ENCODE data around the gene ANO1.

DNA sequence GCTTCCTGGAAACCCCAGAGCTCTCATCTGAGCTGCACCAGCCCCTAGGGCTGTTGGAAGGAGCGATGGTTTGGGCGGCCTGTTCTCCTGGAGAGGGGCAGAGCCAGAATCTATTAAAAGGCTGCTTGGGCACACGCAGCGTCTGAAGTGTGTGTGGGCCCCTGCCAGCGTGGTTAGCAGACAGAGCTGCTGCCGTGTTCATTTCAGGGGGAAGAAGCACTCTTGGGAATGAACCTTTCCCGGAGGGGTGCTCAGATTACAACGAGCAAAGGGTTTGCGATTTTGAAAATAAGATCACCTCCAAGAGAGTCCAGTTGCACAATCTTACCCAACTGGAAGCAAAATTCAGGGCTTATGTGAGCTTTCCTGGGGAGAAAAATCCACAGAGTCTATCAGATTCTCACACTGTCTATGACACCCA, 12.9 kb downstream of the ANO1 start:
- TF ChIP-seq, protein P1, sequence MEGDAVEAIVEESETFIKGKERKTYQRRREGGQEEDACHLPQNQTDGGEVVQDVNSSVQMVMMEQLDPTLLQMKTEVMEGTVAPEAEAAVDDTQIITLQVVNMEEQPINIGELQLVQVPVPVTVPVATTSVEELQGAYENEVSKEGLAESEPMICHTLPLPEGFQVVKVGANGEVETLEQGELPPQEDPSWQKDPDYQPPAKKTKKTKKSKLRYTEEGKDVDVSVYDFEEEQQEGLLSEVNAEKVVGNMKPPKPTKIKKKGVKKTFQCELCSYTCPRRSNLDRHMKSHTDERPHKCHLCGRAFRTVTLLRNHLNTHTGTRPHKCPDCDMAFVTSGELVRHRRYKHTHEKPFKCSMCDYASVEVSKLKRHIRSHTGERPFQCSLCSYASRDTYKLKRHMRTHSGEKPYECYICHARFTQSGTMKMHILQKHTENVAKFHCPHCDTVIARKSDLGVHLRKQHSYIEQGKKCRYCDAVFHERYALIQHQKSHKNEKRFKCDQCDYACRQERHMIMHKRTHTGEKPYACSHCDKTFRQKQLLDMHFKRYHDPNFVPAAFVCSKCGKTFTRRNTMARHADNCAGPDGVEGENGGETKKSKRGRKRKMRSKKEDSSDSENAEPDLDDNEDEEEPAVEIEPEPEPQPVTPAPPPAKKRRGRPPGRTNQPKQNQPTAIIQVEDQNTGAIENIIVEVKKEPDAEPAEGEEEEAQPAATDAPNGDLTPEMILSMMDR (IDR thresholded peaks at IDR 0.05; ENCODE audit: low read depth, low read length, poor library complexity, severe bottlenecking): no peak
- TF ChIP-seq EZH2phosphoT487 (IDR thresholded peaks at IDR 0.05; ENCODE audit: borderline replicate concordance, low read length): no peak
